HEK293 (cell line): ENCODE measurements around the gene HRNR.
"Not testable (repeated sequence)": the region's sequence is repeated elsewhere in the genome, so short reads cannot be mapped to it uniquely, and the experiment has no call there.

Experiments used
- CTCF ChIA-PET: fragments of 350-600 bp; formaldehyde crosslinking; extraction: SDS; loops from one replicate; lab custom pipeline; 2021; ENCODE audit warnings: antibody characterized with exemption; lab: Yijun Ruan, JAX
- POLR2A ChIA-PET: fragments of 300-600 bp; formaldehyde crosslinking; extraction: SDS; loops from one replicate; lab custom pipeline; 2020; ENCODE audit warnings: antibody characterized with exemption, inconsistent platforms; lab: Yijun Ruan, JAX
- H3K27ac ChIP-seq: fragments of 200-500 bp; sonication (Bioruptor generic); 2 replicates; pipeline ENCODE4 v1.5.1; 2014; ENCODE audit warnings: low read depth, low read length, control low read depth, inconsistent platforms; ENCODE audit errors: extremely low read depth
- H3K36me3 ChIP-seq, 2 experiments: fragments of 200-500 bp in 1 of 2; sonication (Bioruptor generic) in 1 of 2; 1 replicate in 1 of 2; 2 replicates in 1 of 2; pipeline ENCODE4 v1.5.1; 2014 to 2017; ENCODE audit warnings: inconsistent platforms in 2 of 2, low read length in 2 of 2; ENCODE audit not compliant: control insufficient read depth in 2 of 2, insufficient read depth in 1 of 2
- H3K4me1 ChIP-seq: fragments of 200-500 bp; sonication (Bioruptor generic); 2 replicates; pipeline ENCODE4 v1.5.1; 2014; ENCODE audit warnings: mild to moderate bottlenecking, low read length, inconsistent platforms; ENCODE audit not compliant: control insufficient read depth, insufficient read depth
- H3K4me3 ChIP-seq: 2 replicates; pipeline ENCODE4 v1.5.1; 2011; ENCODE audit warnings: low read depth, mild to moderate bottlenecking, control low read depth, low read length, moderate library complexity
- H3K9me3 ChIP-seq: fragments of 200-500 bp; sonication (Bioruptor generic); 2 replicates; pipeline ENCODE4 v1.5.1; 2014; ENCODE audit warnings: low read depth, low read length, inconsistent platforms; ENCODE audit not compliant: control insufficient read depth, insufficient read depth
- BCL6B ChIP-seq: fragments of 450-650 bp; formaldehyde crosslinking; IDR thresholded peaks from 2 replicates; pipeline ENCODE4 v1.5.1; 2017; ENCODE audit warnings: missing biosample characterization, missing genetic modification characterization
- ELK4 ChIP-seq: IDR thresholded peaks from 2 replicates; pipeline ENCODE4 v1.6.1; 2011; ENCODE audit warnings: mild to moderate bottlenecking, low read depth, low read length, borderline replicate concordance
- INSM2 ChIP-seq: fragments of 450-650 bp; formaldehyde crosslinking; IDR thresholded peaks from 2 replicates; pipeline ENCODE4 v1.5.1; 2016; ENCODE audit warnings: missing biosample characterization, missing genetic modification characterization
- PRDM10 ChIP-seq: fragments of 450-650 bp; formaldehyde crosslinking; IDR thresholded peaks from 2 replicates; pipeline ENCODE4 v1.5.1; 2016; ENCODE audit warnings: missing biosample characterization, missing genetic modification characterization
- ZBTB44 ChIP-seq: fragments of 450-650 bp; IDR thresholded peaks from 2 replicates; pipeline ENCODE4 v1.5.1; 2018; ENCODE audit warnings: missing biosample characterization, mild to moderate bottlenecking, missing genetic modification characterization
- ZNF2 ChIP-seq: fragments of 450-650 bp; formaldehyde crosslinking; IDR thresholded peaks from 2 replicates; pipeline ENCODE4 v1.5.1; 2016; ENCODE audit warnings: missing biosample characterization, missing genetic modification characterization
- ZNF530 ChIP-seq: fragments of 450-650 bp; formaldehyde crosslinking; IDR thresholded peaks from 2 replicates; pipeline ENCODE4 v1.5.1; 2016; ENCODE audit warnings: low read depth, missing biosample characterization, missing genetic modification characterization
- ZNF623 ChIP-seq: fragments of 450-650 bp; formaldehyde crosslinking; IDR thresholded peaks from 2 replicates; pipeline ENCODE4 v1.5.1; 2016; ENCODE audit warnings: missing biosample characterization, missing genetic modification characterization
- ZSCAN30 ChIP-seq: fragments of 450-650 bp; IDR thresholded peaks from 2 replicates; pipeline ENCODE4 v1.5.1; 2018; ENCODE audit warnings: missing biosample characterization, mild to moderate bottlenecking, missing genetic modification characterization, moderate library complexity

HRNR gene

GRCh38 chr1:152224093-152224492 is at the start of gene HRNR:
Gene HRNR, minus strand, starts transcription at chr1:152224193. Its CDS starts 940 bp downstream, at chr1:152223253.
- no peaks in the 10 kb centered on the region for H3K9me3 ChIP-seq
- TF ChIP-seq BCL6B (no peak), ZNF2 (tag by site-specific recombination) (no peak)
- ChIA-PET CTCF (interaction anchor here (0.6 to 2.1 kb wide), 3 partner anchors 9 to 235 kb away, joined by 4 to 6 read pairs (median 6); no protein-coding TSS in a partner anchor), POLR2A (no interaction called here)
- no peaks in the 10 kb centered on the region for H3K36me3 ChIP-seq
- H3K4me1 ChIP-seq = no peaks in the 10 kb centered on the region
- no peak within 1 kb of the TSS for H3K27ac ChIP-seq
- H3K4me3 ChIP-seq = no peak within 1 kb of the TSS

GRCh38 chr1:152256394-152256793 is 32.4 kb upstream of the HRNR start:
- H3K36me3 ChIP-seq, H3K9me3 ChIP-seq, H3K4me1 ChIP-seq, H3K27ac ChIP-seq, POLR2A ChIA-PET, CTCF ChIA-PET, H3K4me3 ChIP-seq: not testable (repeated sequence)

GRCh38 chr1:152252157-152252556 is 28.2 kb upstream of the HRNR start:
- H3K9me3 ChIP-seq = no peaks in the 10 kb centered on the region
- POLR2A ChIA-PET = no interaction called here
- CTCF ChIA-PET = no interaction called here
- TF ChIP-seq ELK4 (no peak), ZBTB44 (no peak), ZNF623 (no peak)
- TF ChIP-seq, all 188 proteins: peak for 0
- Histone ChIP-seq H3K36me3 (no peaks in the 10 kb centered on the region), H3K4me3 (no peak overlapping the region), H3K4me1 (no peaks in the 10 kb centered on the region), H3K27ac (no peak overlapping the region)

GRCh38 chr1:152251391-152251790 is 27.4 kb upstream of the HRNR start:
- Histone ChIP-seq H3K9me3 (no peaks in the 10 kb centered on the region), H3K36me3 (no peaks in the 10 kb centered on the region), H3K27ac (no peak overlapping the region), H3K4me1 (no peaks in the 10 kb centered on the region), H3K4me3 (no peak overlapping the region)
- TF ChIP-seq ZNF530 (tag by site-specific recombination) (no peak), INSM2 (tag by site-specific recombination) (no peak), ZSCAN30 (tag by site-specific recombination) (no peak), PRDM10 (tag by site-specific recombination) (no peak)
- ChIA-PET POLR2A (no interaction called here), CTCF (interaction anchor here (0.6 kb wide), 1 partner anchor 138 kb away, joined by 3 read pairs; no protein-coding TSS in a partner anchor)
